Astrocyte (in vitro differentiated cells and primary cell): ENCODE data around the gene NCK2.

Experiments used
- EZH2 ChIP-seq: IDR thresholded peaks from 2 replicates; pipeline ENCODE4 v1.6.1; 2012; ENCODE audit warnings: mild to moderate bottlenecking, low read length, inconsistent platforms; ENCODE audit not compliant: insufficient read depth
- TF ChIP-seq, protein P1 (sequence below): IDR thresholded peaks from 2 replicates; pipeline ENCODE4 v1.5.1; 2011; ENCODE audit warnings: low read depth, mild to moderate bottlenecking, inconsistent platforms, low read length, moderate library complexity; ENCODE audit not compliant: insufficient read depth

DNA sequence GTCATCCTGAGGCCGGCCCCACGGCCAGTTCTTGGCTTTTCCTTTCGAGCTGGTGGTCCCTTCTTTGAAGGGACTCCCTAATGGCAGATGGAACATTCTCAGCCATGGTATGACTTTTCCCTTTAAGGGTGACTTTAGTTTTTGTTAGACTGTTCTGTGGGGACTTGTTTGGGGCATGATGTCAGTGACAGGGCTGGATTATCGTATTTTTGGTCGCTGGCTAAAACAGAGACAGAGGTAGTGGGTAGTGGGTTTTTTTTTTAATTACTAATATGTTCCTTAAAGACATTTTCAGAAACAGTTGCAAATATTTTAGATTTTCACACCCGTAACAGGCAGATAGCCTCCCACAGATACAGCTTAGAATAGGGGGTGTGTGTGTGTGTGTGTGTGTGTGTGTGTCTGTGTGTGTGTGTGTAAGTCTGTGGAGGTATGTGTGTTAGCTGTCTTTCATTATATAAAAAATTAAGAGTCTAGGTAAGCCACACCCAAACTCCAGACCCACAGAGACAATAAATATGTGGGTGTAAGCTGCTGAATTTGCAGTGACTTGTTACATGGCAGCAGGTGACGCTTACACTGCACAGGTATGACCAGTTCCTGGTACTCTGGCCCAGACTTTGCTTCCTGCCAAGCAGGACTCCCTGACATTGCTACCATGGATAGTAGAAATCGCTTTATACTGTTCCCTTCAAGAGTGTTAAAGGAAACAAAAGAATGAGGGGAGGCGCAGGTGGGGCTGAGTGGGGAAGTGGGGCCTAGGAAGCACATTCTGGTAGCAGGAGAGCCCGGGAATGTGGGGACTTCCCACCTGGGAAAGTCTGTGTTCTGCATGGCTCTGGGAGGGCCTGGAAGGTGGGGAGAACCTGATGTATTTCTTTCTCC lies 20.9 kb downstream of the NCK2 start:
- TF ChIP-seq, protein P1, sequence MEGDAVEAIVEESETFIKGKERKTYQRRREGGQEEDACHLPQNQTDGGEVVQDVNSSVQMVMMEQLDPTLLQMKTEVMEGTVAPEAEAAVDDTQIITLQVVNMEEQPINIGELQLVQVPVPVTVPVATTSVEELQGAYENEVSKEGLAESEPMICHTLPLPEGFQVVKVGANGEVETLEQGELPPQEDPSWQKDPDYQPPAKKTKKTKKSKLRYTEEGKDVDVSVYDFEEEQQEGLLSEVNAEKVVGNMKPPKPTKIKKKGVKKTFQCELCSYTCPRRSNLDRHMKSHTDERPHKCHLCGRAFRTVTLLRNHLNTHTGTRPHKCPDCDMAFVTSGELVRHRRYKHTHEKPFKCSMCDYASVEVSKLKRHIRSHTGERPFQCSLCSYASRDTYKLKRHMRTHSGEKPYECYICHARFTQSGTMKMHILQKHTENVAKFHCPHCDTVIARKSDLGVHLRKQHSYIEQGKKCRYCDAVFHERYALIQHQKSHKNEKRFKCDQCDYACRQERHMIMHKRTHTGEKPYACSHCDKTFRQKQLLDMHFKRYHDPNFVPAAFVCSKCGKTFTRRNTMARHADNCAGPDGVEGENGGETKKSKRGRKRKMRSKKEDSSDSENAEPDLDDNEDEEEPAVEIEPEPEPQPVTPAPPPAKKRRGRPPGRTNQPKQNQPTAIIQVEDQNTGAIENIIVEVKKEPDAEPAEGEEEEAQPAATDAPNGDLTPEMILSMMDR = no peak
- no peak for TF ChIP-seq EZH2
